CD4-positive, CD25-positive, alpha-beta regulatory T cell (primary cell): Measurements from ENCODE around the gene FPR1. TPM values are rescaled to one million over a fixed set of nuclear protein-coding genes. Genes with fewer than 3 reads are reported as not detected.

Source experiments
- ATAC-seq, 2 donors: fragments of 150-1000 bp; cut with Tn5 transposase; one replicate each; pipeline ENCODE4 v1.10.0; 2021; ENCODE audit warnings: low read depth in 2 of 2, moderate number of reproducible peaks in 2 of 2, moderate library complexity in 1 of 2
- DNase-seq, 3 donors: peaks; one replicate each; pipeline versions ENCODE4 v3.0.0 to v3.0.0-alpha.2; 2012 to 2022; ENCODE audit warnings: mixed read lengths in 1 of 3
- H3K27ac ChIP-seq: one replicate; pipeline ENCODE4 v1.7.0; 2013; ENCODE audit warnings: mild to moderate bottlenecking, low read length; ENCODE audit not compliant: insufficient read depth, poor library complexity, severe bottlenecking
- H3K27me3 ChIP-seq: one replicate; pipeline ENCODE4 v1.7.0; 2013; ENCODE audit warnings: low read length; ENCODE audit not compliant: control insufficient read depth, insufficient read depth
- H3K36me3 ChIP-seq: one replicate; pipeline ENCODE4 v1.7.0; 2013; ENCODE audit warnings: mild to moderate bottlenecking, low read length, moderate library complexity; ENCODE audit not compliant: control insufficient read depth, insufficient read depth
- H3K4me1 ChIP-seq: 2 replicates; pipeline ENCODE4 v1.7.0; 2013; ENCODE audit warnings: mild to moderate bottlenecking, low read length; ENCODE audit not compliant: insufficient read depth, control insufficient read depth, poor library complexity, severe bottlenecking
- H3K4me3 ChIP-seq: one replicate; pipeline ENCODE4 v1.7.0; 2013; ENCODE audit warnings: low read depth, mild to moderate bottlenecking, low read length, moderate library complexity
- H3K9me3 ChIP-seq, 2 experiments: 1 replicate in 1 of 2; 2 replicates in 1 of 2; pipeline ENCODE4 v1.7.0; 2013; ENCODE audit warnings: low read length in 2 of 2, mild to moderate bottlenecking in 1 of 2, moderate library complexity in 1 of 2; ENCODE audit not compliant: control insufficient read depth in 2 of 2
- H3K27ac Mint-ChIP-seq, 3 donors: one replicate each; pipeline ENCODE4 v1.8.0; 2020 to 2022; ENCODE audit warnings: mild to moderate bottlenecking in 3 of 3, mixed read lengths in 3 of 3, moderate library complexity in 2 of 3
- H3K27me3 Mint-ChIP-seq: one replicate; pipeline ENCODE4 v1.8.0; 2022; ENCODE audit warnings: mild to moderate bottlenecking, mixed read lengths
- H3K36me3 Mint-ChIP-seq: one replicate; pipeline ENCODE4 v1.8.0; 2020; ENCODE audit warnings: mixed read lengths
- H3K4me1 Mint-ChIP-seq, 4 donors: one replicate each; pipeline ENCODE4 v1.8.0; 2020 to 2022; ENCODE audit warnings: mixed read lengths in 4 of 4, mild to moderate bottlenecking in 1 of 4
- H3K4me3 Mint-ChIP-seq, 4 donors: one replicate each; pipeline ENCODE4 v1.8.0; 2020 to 2022; ENCODE audit warnings: mild to moderate bottlenecking in 4 of 4, mixed read lengths in 4 of 4, moderate library complexity in 3 of 4
- H3K9me3 Mint-ChIP-seq, 7 donors: one replicate each; pipeline ENCODE4 v1.8.0; 2020 to 2022; ENCODE audit warnings: mixed read lengths in 7 of 7, mild to moderate bottlenecking in 3 of 7, moderate library complexity in 2 of 7
- polyA plus RNA-seq, 4 donors: library from polyadenylated mRNA; unstranded; fragments of 300-500 nt; fragmentation: Illumina TruSeq; gene quantifications; one replicate each; pipeline ENCODE4 v1.2.3, GENCODE V29; 2021
- total RNA-seq: library from RNA; stranded (reverse); gene quantifications from one replicate; pipeline ENCODE4 v1.2.3, GENCODE V29; 2022

FPR1 gene
- total and polyA plus RNA-seq, 5 donors from 2014 or later, result 0.26 to 1.1 TPM; not detected in 3

GRCh38 chr19:51701468-51702100, 50.1 kb downstream of the FPR1 start:
- H3K27ac ChIP-seq, result no peak overlapping the region
- H3K27ac Mint-ChIP-seq, result peak overlapping the region in 1 of 3 donors; percentile 35
- ATAC-seq (no peak), DNase-seq (no peak)
- peaks cover 11% of the 10 kb centered on the region for H3K27me3 Mint-ChIP-seq
- H3K36me3 ChIP-seq, result no peaks in the 10 kb centered on the region
- peaks cover 28% of the 10 kb centered on the region for H3K4me1 ChIP-seq
- H3K4me3 Mint-ChIP-seq, result peak overlapping the region in 2 of 4 donors; percentile 56 to 82
- H3K4me3 ChIP-seq, result no peak overlapping the region
- H3K36me3 Mint-ChIP-seq, result peaks cover 12% of the 10 kb centered on the region
- peaks cover 0 to 5% (median 0%) of the 10 kb centered on the region in 7 donors for H3K9me3 Mint-ChIP-seq
- peaks cover 0 to 41% (median 19%) of the 10 kb centered on the region in 4 donors for H3K4me1 Mint-ChIP-seq
- no peaks in the 10 kb centered on the region for H3K27me3 ChIP-seq
- H3K9me3 ChIP-seq, result no peaks in the 10 kb centered on the region

- no peaks in the 10 kb centered on the region for H3K27me3 ChIP-seq
- DNase-seq (no peak), ATAC-seq (no peak)
- peak overlapping the region in 1 of 4 donors; percentile 22 for H3K4me3 Mint-ChIP-seq
- no peaks in the 10 kb centered on the region for H3K36me3 ChIP-seq
- peaks cover 11% of the 10 kb centered on the region for H3K27me3 Mint-ChIP-seq
- H3K9me3 ChIP-seq, result no peaks in the 10 kb centered on the region
- H3K4me1 Mint-ChIP-seq, result peaks cover 0 to 22% (median 9%) of the 10 kb centered on the region in 4 donors
- H3K9me3 Mint-ChIP-seq, result peaks cover 0 to 3% (median 0%) of the 10 kb centered on the region in 7 donors
- H3K4me1 ChIP-seq, result peaks cover 19% of the 10 kb centered on the region
- H3K36me3 Mint-ChIP-seq, result no peaks in the 10 kb centered on the region
- no peak overlapping the region for H3K27ac ChIP-seq
- H3K27ac Mint-ChIP-seq, result no peak overlapping the region
- no peak overlapping the region for H3K4me3 ChIP-seq
These were observed 52.5 kb downstream of the FPR1 start for GRCh38 chr19:51699170-51699569.

GRCh38 chr19:51698296-51698695, 53.4 kb downstream of the FPR1 start:
- Histone ChIP-seq H3K27me3 (no peaks in the 10 kb centered on the region), H3K27ac (no peak overlapping the region), H3K4me1 (peaks cover 12% of the 10 kb centered on the region), H3K9me3 (no peaks in the 10 kb centered on the region), H3K4me3 (no peak overlapping the region), H3K36me3 (no peaks in the 10 kb centered on the region)
- peaks cover 8% of the 10 kb centered on the region for H3K27me3 Mint-ChIP-seq
- no peaks in the 10 kb centered on the region for H3K36me3 Mint-ChIP-seq
- peaks cover 0 to 15% (median 5%) of the 10 kb centered on the region in 4 donors for H3K4me1 Mint-ChIP-seq
- H3K27ac Mint-ChIP-seq, result no peak overlapping the region
- H3K9me3 Mint-ChIP-seq, result peaks cover 0 to 3% (median 0%) of the 10 kb centered on the region in 7 donors
- peak overlapping the region in 1 of 4 donors; percentile 22 for H3K4me3 Mint-ChIP-seq
- ATAC-seq (no peak), DNase-seq (no peak)

GRCh38 chr19:51697169-51697776, 54.4 kb downstream of the FPR1 start:
- H3K4me3 Mint-ChIP-seq, result no peak overlapping the region
- H3K27me3 ChIP-seq, result no peaks in the 10 kb centered on the region
- H3K4me1 ChIP-seq, result peaks cover 2% of the 10 kb centered on the region
- H3K4me1 Mint-ChIP-seq, result peaks cover 0 to 7% (median 0%) of the 10 kb centered on the region in 4 donors
- H3K27ac ChIP-seq, result no peak overlapping the region
- H3K4me3 ChIP-seq, result no peak overlapping the region
- H3K36me3 Mint-ChIP-seq, result no peaks in the 10 kb centered on the region
- ATAC-seq, result no peak
- no peaks in the 10 kb centered on the region for H3K36me3 ChIP-seq
- H3K27me3 Mint-ChIP-seq, result peaks cover 8% of the 10 kb centered on the region
- no peak for DNase-seq
- H3K9me3 ChIP-seq, result no peaks in the 10 kb centered on the region
- peaks cover 0 to 3% (median 0%) of the 10 kb centered on the region in 7 donors for H3K9me3 Mint-ChIP-seq
- no peak overlapping the region for H3K27ac Mint-ChIP-seq

GRCh38 chr19:51696606-51697005, 55.1 kb downstream of the FPR1 start:
- H3K4me1 ChIP-seq, result no peaks in the 10 kb centered on the region
- no peak overlapping the region for H3K27ac ChIP-seq
- H3K4me3 Mint-ChIP-seq, result no peak overlapping the region
- no peak for DNase-seq
- H3K27me3 ChIP-seq, result no peaks in the 10 kb centered on the region
- H3K36me3 ChIP-seq, result no peaks in the 10 kb centered on the region
- ATAC-seq, result no peak
- H3K9me3 ChIP-seq, result no peaks in the 10 kb centered on the region
- no peak overlapping the region for H3K4me3 ChIP-seq
- no peaks in the 10 kb centered on the region for H3K36me3 Mint-ChIP-seq
- H3K9me3 Mint-ChIP-seq, result peaks cover 0 to 3% (median 0%) of the 10 kb centered on the region in 7 donors
- peaks cover 0 to 7% (median 0%) of the 10 kb centered on the region in 4 donors for H3K4me1 Mint-ChIP-seq
- H3K27me3 Mint-ChIP-seq, result peaks cover 8% of the 10 kb centered on the region
- H3K27ac Mint-ChIP-seq, result no peak overlapping the region

Other genes with a start within 250 kb of the FPR1 start
- gene SIGLEC6, start 220.2 kb downstream of the FPR1 start, total RNA-seq, result not detected
- gene SIGLEC6, start 220.2 kb downstream of the FPR1 start, polyA plus RNA-seq, result not detected
- gene ZNF175, start 180.6 kb downstream of the FPR1 start, total RNA-seq, result 5.2 TPM
- gene ZNF175, start 180.6 kb downstream of the FPR1 start, polyA plus RNA-seq, result 1 to 10 TPM in 3 of 4 donors, under 1 TPM in 1; 0.88 to 3.8 (median 2.5) TPM
- gene SIGLEC5, start 121.5 kb downstream of the FPR1 start, total RNA-seq, result not detected
- under 1 TPM in 1 of 4 donors, not detected in 3; 0.16 TPM for gene SIGLEC5, start 121.5 kb downstream of the FPR1 start, polyA plus RNA-seq
- gene SIGLEC14, start 105.1 kb downstream of the FPR1 start, total RNA-seq, result not detected
- under 1 TPM in 2 of 4 donors, not detected in 2; 0.08 to 0.18 TPM for gene SIGLEC14, start 105.1 kb downstream of the FPR1 start, polyA plus RNA-seq
- 4.4 TPM for gene SPACA6, start 58.5 kb downstream of the FPR1 start, total RNA-seq
- gene SPACA6, start 58.5 kb downstream of the FPR1 start, polyA plus RNA-seq, result 1 to 10 TPM in 3 of 4 donors, under 1 TPM in 1; 0.98 to 5.6 (median 1.6) TPM
- 0.86 TPM for gene HAS1, start 27.9 kb downstream of the FPR1 start, total RNA-seq
- gene HAS1, start 27.9 kb downstream of the FPR1 start, polyA plus RNA-seq, result not detected
- gene FPR2, start 9.3 kb upstream of the FPR1 start, total RNA-seq, result not detected
- gene FPR2, start 9.3 kb upstream of the FPR1 start, polyA plus RNA-seq, result not detected
- gene FPR3, start 43.3 kb upstream of the FPR1 start, total RNA-seq, result not detected
- gene FPR3, start 43.3 kb upstream of the FPR1 start, polyA plus RNA-seq, result not detected
- gene ZNF577, start 136.1 kb upstream of the FPR1 start, total RNA-seq, result 6.8 TPM
- gene ZNF577, start 136.1 kb upstream of the FPR1 start, polyA plus RNA-seq, result 1 to 10 TPM; 1.6 to 4.4 (median 2.4) TPM
- 9.3 TPM for gene ZNF649, start 153.1 kb upstream of the FPR1 start, total RNA-seq
- gene ZNF649, start 153.1 kb upstream of the FPR1 start, polyA plus RNA-seq, result 1 to 10 TPM; 5.9 to 9.2 (median 7.8) TPM
- gene ZNF613, start 175.6 kb upstream of the FPR1 start, total RNA-seq, result 2.4 TPM
- gene ZNF613, start 175.6 kb upstream of the FPR1 start, polyA plus RNA-seq, result 1 to 10 TPM; 3.7 to 5.8 (median 4.7) TPM
- gene ZNF350, start 235.0 kb upstream of the FPR1 start, total RNA-seq, result 25.4 TPM
- 10 to 100 TPM; 15.5 to 25.3 (median 18.8) TPM for gene ZNF350, start 235.0 kb upstream of the FPR1 start, polyA plus RNA-seq